PC-3 (cell line): ENCODE data around the gene SERPINA5.

Experiments used
- CTCF ChIP-seq: fragments of 300-600 bp; sonication (generic); conservative IDR thresholded peaks from 2 replicates; pipeline ENCODE4 v1.5.1; 2017; ENCODE audit warnings: antibody characterized with exemption, low read depth, mild to moderate bottlenecking, low read length
- EZH2 ChIP-seq: fragments of 300-600 bp; sonication (generic); IDR thresholded peaks from one replicate; pipeline ENCODE4 v1.6.1; 2017; ENCODE audit warnings: antibody characterized with exemption, mild to moderate bottlenecking, low read length; ENCODE audit not compliant: unreplicated experiment
- EZH2phosphoT487 ChIP-seq: fragments of 300-600 bp; sonication (generic); IDR thresholded peaks from 2 replicates; pipeline ENCODE4 v1.6.1; 2018; ENCODE audit warnings: mild to moderate bottlenecking, antibody characterized with exemption, low read length, borderline replicate concordance

- TF ChIP-seq EZH2phosphoT487 (no peak), CTCF (no peak), EZH2 (no peak)
Measured at GRCh38 chr14:94564381-94564780, 16.8 kb upstream of the SERPINA5 start.
